ENCODE measurements around the gene PCBD1.

DNA sequence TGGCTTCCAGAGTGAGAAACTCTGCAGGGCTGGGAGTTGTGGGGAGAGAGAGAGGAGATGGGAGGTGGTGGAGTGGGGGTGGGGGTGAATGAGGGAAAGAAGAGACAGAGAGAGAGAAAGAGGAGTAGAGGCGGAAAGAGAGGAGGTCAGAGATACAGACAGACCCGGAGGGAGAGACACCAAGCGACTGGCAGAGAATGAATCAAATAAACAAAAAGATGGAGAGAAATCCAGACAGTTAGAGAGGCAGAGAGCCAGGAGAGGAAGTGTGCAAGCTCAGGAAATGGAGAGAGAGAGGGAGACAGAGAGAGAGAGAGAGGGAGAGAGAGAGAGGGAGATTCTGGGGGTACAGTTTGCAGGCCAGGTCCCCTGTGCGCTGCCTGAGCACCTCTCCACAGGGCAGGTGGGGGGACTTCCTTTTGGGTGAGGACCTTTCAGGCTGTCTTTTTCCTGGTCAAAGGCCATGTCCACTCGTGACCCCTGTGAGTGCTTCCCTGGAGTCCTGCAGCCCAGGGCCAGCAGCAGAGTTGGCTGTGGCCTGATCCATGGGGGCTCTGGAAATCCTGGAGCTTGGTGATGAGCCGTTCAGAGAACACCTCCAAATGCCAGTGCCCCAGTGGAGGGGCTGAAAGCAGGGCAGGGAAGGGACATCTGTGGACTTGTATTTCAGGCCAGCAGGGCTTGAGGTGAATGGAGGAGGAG is 25.0 kb upstream of the PCBD1 start:
- TF ChIP-seq, protein P1, sequence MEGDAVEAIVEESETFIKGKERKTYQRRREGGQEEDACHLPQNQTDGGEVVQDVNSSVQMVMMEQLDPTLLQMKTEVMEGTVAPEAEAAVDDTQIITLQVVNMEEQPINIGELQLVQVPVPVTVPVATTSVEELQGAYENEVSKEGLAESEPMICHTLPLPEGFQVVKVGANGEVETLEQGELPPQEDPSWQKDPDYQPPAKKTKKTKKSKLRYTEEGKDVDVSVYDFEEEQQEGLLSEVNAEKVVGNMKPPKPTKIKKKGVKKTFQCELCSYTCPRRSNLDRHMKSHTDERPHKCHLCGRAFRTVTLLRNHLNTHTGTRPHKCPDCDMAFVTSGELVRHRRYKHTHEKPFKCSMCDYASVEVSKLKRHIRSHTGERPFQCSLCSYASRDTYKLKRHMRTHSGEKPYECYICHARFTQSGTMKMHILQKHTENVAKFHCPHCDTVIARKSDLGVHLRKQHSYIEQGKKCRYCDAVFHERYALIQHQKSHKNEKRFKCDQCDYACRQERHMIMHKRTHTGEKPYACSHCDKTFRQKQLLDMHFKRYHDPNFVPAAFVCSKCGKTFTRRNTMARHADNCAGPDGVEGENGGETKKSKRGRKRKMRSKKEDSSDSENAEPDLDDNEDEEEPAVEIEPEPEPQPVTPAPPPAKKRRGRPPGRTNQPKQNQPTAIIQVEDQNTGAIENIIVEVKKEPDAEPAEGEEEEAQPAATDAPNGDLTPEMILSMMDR (IDR thresholded peaks at IDR 0.05), result no peak
- TF ChIP-seq FOSB (CRISPR knock-in tag; IDR thresholded peaks at IDR 0.05) (no peak), EHMT2 (IDR thresholded peaks at IDR 0.05; ENCODE audit: low read depth) (no peak), CHD4 (IDR thresholded peaks at IDR 0.05; ENCODE audit: borderline replicate concordance) (no peak), ZSCAN20 (CRISPR knock-in tag; IDR thresholded peaks at IDR 0.05) (no peak), CBX2 (IDR thresholded peaks at IDR 0.05; ENCODE audit: borderline replicate concordance, low read depth) (no peak)
- TF ChIP-seq, protein P2, sequence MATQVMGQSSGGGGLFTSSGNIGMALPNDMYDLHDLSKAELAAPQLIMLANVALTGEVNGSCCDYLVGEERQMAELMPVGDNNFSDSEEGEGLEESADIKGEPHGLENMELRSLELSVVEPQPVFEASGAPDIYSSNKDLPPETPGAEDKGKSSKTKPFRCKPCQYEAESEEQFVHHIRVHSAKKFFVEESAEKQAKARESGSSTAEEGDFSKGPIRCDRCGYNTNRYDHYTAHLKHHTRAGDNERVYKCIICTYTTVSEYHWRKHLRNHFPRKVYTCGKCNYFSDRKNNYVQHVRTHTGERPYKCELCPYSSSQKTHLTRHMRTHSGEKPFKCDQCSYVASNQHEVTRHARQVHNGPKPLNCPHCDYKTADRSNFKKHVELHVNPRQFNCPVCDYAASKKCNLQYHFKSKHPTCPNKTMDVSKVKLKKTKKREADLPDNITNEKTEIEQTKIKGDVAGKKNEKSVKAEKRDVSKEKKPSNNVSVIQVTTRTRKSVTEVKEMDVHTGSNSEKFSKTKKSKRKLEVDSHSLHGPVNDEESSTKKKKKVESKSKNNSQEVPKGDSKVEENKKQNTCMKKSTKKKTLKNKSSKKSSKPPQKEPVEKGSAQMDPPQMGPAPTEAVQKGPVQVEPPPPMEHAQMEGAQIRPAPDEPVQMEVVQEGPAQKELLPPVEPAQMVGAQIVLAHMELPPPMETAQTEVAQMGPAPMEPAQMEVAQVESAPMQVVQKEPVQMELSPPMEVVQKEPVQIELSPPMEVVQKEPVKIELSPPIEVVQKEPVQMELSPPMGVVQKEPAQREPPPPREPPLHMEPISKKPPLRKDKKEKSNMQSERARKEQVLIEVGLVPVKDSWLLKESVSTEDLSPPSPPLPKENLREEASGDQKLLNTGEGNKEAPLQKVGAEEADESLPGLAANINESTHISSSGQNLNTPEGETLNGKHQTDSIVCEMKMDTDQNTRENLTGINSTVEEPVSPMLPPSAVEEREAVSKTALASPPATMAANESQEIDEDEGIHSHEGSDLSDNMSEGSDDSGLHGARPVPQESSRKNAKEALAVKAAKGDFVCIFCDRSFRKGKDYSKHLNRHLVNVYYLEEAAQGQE (IDR thresholded peaks at IDR 0.05), result no peak
- TF ChIP-seq, protein P3, sequence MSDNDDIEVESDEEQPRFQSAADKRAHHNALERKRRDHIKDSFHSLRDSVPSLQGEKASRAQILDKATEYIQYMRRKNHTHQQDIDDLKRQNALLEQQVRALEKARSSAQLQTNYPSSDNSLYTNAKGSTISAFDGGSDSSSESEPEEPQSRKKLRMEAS (IDR thresholded peaks at IDR 0.05), result no peak
